HG03095 (cell line): Measurements from ENCODE around the gene LRFN2.

Experiments
- ATAC-seq: cut with Tn5 transposase; IDR thresholded peaks from one replicate; pipeline ENCODE4 v1.9.1; 2021; ENCODE audit warnings: moderate library complexity; ENCODE audit not compliant: unreplicated experiment

The LRFN2 gene

DNA sequence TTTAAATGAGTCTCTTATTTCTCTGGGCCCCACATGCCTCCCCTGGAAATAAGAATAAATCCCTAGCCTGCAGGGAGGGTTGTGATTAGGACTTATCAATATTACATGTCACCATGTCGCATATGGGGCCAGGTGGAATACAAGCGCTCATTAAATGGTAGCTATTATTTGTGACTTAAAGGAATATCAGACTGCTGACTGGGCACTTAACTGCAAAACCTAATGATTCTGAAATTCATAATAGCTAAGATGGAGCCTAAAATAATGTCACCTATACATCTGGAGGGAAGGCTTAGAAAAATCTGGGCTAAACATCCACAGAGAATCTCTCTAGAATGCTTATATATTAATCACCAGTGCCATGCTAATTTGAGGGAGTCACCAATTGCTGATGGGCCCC lies 106.5 kb downstream of the LRFN2 start:
- ATAC-seq: no peak

DNA sequence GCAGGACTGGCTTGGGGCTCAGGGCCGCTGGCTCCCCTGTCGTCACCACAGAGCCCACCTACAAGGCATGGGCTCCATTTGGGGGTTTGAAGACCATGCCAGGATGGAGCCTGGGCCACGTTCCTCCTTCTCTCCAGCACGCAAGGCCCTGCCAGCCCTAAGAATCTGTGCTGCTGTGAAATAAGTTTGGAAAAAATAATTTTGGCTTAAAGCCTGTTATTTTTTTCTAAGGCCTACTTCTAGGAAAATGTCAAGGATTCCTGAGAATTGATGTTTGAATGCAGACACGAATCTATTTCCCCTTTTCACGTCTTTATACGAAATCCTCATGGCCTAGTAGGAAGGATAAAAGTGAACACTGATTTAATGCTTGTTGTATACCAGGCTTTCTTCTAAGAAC lies 107.5 kb downstream of the LRFN2 start:
- no peak for ATAC-seq

DNA sequence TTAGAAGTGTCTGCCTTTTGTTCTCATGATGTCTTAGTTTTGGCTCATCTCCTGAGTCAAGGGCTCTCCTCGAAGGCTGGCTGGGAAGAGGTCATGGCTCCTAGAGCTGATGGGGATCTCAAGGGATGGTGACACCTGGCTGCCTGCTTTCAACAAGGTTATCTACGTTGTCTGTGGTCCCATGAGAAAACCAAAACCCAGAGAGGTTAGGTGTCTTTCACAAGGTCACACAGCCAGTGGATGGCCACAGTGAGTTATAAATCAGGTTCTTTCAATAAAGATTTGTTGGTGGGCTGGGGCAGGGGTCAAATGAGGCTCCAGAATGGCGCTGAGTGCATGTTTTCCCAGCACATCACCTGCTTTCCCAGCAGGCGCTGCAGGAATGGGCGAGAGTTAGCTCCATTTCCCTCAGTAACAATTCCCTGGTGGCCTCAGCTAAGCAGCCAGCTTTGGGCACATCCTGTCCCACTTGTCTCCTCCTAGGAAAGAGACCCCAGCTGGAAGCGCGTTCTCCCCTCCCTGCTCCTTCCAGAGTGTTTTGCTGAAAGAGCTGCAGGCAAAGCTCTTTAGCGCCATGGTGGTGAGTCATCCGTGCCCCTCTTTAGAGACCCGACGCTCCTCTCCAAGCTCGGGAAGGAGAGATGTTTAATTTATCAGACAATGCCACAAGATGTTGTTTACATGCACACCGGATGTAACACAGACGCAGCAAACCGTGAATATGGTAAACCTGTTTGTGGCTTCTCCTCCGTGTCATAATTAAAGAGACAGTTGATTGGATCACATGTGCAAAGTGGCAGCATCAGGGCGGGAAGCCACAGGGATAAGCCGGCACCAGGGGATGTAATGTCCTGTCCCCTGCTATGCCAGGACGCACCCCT lies 109.7 kb downstream of the LRFN2 start:
- no peak for ATAC-seq

DNA sequence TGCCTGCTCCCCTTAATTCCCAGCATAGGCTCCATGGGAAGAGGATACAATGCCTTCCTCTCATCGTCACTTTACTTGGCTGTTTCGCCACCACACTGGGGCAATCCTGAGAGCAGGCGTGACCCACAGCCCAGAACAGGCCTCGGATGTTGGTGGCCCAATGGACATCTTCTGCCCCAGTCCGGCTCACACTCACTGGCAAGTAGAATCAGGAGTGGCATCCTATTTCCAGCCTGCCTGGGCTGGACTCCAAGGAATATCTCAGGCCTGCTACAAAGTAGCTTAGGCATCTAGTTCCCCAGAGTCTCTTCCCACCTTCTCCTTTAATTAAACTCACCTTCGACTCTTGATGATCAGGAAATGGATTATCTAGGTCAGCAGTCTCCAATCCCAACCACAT lies 110.5 kb downstream of the LRFN2 start:
- ATAC-seq: no peak

DNA sequence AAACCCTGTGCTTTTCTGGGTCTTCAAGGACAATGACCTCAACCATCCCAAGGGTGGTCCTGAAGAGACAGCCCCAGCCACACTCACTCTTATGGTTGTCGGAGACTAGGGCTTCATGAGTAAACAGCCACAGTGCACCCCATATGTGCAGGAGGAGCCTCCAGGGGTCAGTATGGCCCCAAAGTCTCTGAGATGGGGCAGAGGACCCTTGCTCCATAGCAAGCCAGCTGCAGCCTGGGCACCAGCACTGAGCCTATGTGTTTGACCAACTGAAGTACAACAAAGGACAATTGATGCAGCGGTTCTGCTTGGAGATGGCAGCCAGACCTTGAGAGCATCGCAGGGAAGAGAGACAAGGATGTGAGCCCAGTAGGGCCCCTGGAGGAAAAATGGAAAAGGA lies 112.2 kb downstream of the LRFN2 start:
- ATAC-seq: no peak

DNA sequence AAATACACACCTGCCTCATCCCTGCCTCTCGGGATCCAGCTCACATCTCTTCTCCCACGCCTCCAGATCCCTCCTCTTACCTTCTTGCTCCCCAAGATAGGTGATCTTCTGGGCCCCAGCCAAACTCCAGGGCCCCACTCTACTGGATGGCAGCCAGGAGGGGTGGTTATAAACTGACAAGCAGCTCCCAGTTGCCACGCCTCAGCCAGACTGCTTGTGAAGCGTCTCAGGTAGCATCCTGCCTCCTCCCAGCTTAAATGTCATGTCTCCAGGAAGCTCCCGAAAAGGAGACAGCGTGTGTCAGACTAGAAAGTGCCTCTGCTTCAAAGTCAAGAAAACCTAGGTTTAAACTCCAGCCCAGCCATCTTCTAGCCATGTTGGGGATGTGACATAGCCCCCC lies 114.1 kb downstream of the LRFN2 start:
- no peak for ATAC-seq

DNA sequence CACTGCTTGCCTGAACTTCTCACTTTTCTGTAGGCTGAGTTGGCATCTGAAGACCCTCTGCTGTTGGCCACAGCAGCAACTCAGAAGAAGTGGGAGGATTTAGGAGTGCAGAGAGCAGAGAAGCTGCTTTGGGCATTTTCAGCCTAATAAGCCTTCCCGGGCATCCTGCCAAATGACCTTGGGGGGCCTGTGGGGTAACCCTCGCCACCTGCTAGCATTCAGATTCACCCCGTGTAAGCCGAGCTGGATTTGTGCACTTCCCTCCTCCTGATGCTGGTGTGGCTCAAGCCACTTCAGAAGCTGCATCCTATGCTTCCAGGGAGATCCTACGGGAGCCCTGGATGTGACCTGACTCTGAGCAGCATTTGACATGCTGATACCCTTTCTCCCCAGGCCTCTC lies 114.8 kb downstream of the LRFN2 start:
- no peak for ATAC-seq

DNA sequence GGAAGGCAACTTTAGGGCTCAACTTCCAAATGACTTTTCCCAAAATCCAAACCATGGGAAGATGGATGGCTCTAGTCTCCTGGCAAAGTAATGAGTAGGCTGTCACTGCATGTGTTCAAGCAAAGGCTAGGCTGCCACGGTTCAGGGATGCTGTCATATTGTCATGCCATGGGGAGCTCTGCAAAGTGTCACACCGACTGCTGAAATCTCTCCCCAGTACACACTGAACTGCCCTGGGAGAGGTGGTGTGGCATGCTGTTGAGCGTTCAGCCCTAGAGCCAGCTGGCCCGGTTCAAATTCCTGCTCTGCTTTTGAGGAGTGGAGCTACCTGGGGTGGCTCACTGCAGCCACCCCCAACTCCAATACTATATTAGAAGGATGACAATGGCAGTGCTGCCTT lies 115.9 kb downstream of the LRFN2 start:
- no peak for ATAC-seq

DNA sequence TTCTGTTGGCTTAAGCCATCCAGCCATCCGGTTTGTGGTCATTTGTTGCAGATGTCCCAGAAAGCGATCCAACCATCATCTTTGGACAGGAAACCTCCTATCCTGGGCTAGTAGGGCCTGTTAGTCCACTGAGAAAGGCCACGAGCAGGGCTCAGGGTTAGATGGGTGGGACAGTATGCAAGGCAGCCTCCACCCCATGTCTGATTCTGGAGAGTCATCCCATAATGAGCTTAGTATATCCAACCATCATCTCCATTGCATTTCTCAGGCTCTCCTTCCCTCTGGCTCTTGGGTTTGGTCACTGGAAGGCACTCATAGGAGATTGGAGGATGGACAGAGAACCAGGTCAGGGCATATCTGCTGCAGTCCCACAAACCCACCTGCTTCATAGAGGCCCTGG lies 117.8 kb downstream of the LRFN2 start:
- ATAC-seq: no peak

DNA sequence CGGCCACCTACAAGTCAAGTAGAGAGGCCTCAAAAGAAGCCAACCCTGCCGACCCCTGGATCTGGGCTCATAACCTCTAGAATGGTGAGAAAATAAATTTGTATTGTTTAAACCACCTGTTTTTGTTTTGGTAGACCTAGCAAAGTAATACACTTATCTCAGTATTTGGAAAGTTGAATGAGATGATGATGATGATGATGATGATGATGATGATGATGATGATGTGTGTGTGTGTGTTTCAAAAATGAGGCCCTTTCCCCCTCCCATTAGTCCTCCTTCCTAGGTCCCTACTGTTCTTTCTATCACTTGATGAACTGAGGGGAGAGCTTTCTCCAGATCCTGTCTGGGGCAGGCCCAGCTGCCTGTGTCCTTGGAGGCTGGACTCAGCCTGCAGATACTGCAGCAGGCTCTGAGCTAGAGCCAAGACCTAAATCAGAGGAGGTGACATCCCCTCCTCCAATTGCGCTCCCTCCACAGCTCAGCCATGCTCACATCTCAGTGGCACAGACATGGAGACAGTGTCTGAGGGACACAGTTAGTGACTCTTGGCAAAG lies 120.1 kb downstream of the LRFN2 start:
- ATAC-seq: no peak

DNA sequence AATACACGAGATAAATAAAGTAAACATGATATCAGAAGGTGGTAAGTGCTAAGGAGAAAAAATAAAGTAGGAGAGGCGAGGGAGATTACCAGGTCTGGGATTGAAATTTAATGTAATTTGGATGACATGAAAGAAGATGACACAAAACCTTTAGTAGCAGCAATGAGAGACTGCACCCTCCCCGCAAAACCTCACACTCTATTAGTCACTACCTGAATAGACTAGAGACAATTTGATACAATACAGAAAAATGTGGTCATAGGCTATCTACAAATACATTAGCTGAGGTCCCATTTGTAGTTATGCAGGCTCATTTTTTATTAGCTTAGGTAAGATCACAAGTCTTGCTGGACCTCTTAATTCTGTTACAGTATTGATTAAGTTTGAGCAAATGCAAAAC lies 125.5 kb downstream of the LRFN2 start:
- no peak for ATAC-seq

DNA sequence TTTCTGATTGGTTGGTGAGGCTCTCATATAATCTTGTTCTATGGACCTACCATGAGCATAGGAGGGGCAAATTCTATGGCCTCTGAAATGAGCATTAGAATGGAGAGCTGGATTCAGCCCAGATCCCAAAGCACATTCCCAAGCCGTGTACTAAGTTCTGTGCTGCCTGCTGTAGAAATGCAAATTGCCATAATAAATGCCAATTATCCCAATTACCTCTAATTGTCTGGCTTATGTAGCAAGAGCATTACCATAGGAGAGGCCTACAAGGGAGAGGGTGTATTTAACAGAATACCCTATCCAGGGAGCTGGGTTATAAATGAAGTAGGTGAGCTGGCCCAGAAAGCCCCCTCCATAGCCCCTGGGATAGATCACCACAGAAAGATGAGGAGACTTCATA lies 126.8 kb downstream of the LRFN2 start:
- no peak for ATAC-seq

DNA sequence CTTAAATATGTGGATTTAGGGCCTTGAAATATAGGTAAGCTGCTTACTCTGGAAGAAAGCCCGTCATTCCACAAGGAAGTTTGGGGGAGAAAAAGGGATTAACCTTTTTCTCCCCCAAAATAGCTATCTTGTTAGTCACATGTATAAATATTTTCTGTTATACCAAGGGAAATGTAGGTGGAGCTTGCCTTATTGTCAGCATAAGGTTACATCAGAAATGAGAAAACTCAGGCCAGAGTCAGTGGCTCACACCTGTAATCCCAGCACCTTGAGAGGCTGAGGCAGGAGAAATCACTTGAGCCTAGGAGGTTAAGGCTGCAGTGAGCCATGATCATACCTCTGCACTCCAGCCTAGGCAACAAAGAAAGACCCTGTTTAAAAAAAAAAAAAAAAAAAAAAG lies 129.9 kb downstream of the LRFN2 start:
- no peak for ATAC-seq

DNA sequence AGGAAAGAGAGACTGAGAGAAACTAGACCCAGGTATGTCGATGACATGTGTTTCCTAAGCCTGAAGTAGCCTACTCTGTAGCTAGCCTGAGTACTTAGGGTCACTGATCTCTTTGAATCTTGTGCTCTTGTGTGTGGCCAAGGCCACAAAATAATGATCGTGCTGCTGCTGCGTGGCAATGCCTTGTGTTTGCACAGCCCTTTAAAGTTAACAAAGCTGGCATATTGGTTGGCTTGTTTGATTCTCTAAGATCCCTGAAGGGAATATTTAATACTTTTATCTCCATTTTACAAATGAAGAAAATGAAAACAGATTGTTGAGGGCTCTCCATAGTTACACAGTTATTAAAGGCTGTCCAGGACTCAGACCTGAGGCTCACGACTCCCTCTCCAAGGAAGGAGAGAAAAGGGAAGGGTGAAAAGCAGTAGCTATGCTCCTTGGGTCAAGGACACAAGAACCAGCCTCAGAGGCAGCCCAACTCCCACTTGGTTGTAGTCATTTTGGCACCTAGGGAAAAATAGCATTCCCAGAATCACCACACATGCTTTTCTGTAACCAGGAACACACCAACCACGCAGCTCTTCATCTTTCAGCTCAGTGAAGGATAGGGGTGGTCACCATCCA lies 130.7 kb downstream of the LRFN2 start:
- no peak for ATAC-seq

DNA sequence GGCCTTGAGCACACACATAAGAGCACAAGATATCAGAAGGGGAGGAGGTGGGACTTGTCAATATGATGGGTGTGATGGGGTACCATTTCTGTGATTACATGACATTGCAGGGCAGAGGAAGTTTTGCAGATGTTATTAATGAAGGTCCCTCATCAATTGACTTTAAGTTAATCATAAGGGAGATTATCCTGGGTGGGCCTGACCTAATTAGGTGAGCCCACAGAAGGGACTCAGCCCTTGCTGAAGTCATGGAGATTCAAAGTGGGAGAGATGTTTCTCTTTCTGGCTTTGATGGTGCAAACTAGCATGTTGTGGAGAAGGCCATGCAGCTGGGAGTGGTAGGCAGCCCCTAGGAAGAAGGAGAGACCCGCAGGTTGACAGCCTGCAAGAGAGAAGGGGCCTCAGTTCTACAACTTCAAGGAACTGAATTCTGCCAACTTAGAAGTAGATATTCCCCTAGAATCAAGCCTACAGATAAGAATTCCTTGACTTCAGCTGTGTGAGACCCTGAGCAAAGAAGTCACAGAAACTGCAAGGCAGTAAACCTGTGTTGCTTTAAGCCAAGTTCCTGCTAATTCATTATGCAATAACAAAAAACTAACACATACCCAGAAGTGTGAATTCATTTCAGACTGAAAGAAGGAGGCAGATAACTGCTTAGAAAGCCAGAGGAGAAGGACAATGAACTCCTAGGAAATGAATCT lies 131.3 kb downstream of the LRFN2 start:
- no peak for ATAC-seq

DNA sequence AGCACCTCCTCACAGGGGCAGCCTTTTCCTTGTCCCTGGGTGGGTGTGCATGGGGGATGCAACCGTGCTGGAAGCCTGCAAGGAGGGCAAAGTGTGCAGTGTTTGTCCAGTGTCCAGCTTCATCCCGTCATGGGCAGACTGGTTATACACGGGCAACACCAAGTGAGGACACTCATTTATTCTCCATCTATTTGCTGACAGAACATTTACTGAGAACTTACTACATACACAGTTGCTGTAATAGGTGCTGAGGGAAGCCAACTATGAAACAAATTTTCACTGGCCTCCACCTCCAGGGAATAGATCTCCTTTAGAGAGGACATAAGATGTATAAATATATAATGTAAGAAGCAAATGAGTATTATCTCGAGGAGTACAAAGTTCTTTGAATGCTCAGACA lies 136.7 kb downstream of the LRFN2 start:
- no peak for ATAC-seq

DNA sequence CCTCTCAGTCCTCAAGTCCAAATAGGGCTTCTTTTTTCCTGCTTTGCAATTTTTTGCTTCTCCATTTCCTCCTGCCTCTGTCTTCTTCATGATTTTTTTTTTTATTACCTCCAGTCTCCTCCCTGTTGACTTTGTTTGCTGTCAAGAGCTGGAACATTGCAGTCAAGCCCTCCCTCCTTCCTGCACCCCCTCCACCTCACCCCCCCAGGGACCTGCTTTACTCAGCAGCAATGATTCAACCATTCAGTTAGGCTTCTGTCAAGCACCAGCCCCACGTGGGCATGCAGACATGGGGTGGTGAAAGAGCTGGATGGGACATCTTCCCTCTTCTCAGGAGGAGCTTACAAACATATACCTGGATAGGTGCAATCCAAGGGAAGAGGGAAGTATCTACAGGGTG lies 142.4 kb downstream of the LRFN2 start:
- ATAC-seq: no peak

DNA sequence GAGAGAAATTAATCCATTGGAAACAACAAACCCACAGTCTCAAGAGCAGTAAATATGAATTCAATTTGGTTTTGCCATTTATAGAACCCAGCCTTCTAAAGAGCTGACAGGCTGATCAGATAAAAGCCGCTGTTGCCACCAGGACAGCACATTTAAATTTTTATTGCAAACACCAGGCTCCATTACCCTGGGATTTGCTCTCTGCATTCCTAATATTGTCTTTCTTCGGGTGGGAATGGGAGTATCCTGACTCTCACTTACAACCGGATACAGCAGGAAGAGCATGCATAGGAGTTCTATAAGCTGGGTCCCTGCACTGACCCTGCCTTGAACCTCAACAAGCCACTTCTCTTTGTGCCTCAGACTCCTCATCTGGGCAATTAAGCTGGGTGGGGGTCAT lies 142.9 kb downstream of the LRFN2 start:
- no peak for ATAC-seq

DNA sequence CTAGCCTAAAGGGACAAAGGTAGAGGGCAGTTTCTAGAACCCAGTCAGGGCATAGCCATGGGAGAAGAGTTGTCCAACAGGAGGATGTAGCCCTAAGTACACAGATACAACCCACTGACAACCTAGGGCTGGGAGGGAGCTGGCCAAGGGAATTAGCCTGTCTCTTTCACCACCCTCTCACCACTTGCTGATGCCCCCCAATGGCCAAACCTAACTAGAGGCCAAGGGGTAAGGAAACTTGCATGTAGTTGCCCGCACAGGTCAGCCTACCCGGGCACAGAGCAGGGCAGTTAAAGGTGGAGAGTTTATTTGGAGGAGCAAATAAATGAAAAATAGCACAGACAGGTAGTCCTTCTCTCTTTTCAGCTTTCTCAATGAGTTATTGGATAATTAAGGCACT lies 143.3 kb downstream of the LRFN2 start:
- ATAC-seq: no peak

DNA sequence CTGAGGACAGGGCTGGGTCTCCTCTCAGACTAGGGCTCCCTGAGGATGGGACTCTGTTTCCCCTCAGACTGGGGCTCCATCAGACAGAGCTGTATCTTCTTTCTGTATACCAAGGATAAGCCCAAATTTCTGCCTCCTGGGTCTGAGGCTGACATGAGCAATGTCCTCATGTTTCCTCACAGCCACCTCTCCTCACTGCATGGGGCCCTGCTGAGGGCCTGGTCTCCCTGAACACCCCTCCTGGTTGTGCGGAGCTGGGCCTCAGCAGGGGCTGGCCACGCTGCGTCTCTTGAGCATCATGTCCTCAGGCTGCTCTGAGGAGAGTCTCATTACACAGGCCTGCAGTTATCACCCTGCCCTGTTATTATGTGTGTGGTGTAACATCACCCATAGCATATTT lies 144.6 kb downstream of the LRFN2 start:
- ATAC-seq: no peak

DNA sequence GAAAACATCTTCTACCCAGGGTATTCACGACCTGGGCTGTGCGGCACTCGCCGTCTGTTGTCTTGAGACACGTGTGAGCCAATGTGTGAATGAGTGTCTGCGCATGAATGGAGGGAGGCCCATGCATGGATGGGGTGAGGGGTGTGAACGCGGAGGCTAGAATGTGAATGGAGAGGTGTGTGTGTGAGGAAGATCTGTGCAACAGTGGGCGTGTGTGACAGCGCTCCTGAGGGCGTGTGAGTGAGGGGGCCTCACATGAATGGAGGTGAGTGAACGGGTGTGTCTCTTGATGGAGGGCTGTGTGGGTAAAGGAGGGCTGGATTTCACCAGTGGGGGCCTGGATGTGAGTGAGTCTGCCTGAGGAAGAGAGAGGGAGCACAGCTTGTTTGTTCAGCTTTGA lies 146.0 kb downstream of the LRFN2 start:
- no peak for ATAC-seq

DNA sequence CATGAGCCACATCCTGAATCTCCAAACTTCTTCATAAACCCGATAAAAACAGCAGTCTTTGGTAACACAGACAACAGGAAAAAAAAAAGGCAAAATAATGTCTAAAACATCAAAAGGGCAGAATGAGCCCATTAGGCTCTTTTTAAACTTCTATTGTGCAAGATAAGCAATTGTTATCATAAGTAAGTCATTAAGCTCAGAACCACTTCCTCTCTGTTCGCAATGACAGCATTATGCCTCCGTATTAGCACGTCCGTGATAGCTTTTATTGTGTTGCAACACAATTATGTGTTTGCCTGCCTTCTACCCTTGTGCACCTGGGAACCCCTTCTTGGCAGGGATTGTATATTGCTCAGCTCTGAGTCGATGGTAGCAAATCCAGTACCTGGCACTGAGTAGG lies 147.1 kb downstream of the LRFN2 start:
- ATAC-seq: no peak
